ENCODE results near the gene NKX6-2.

Gene NKX6-2

DNA sequence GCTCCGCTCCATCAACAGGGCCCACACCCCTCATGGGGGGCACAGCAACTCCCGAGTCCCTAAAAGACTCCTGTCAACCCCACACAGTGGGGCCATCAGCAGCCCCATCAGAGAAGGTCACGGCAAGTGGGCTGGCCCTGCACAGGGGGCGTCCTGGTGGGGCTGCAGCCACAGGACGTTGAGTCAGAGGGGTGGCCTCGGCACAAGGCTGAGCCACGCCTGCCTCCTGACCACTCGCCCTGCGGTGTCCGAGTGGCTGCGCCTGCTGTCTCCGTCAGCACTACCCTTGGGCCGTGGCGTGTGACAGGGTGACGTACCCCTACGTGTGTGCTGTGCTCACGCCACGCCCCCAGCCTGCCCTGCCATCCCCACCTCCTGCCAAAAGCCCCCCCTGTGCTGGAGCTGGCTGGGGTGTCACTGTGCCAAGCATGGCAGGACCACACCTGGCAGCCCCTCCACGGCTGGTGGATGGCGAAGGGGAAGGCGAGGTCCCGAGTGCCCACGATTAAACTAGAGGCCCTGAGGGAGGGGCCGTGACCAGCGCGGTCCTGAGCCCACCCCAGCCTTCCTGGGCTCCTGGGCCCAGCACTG lies 26.0 kb upstream of the NKX6-2 start:
- no peak for DNase-seq
- CTCF ChIA-PET = interaction anchor here (0.6 kb wide), 1 partner anchor 1358 kb away, joined by 3 read pairs; no protein-coding TSS in a partner anchor
- 87% methylated on average over 22 of the region's 26 CpGs for WGBS (ENCODE audit: insufficient coverage)
- no peak overlapping the region for H3K27ac ChIP-seq (ENCODE audit: insufficient read depth in 1 of 2, low read depth in 1 of 2, low read length in 2 of 2, poor library complexity in 1 of 2, severe bottlenecking in 2 of 2)
- peaks cover 0 to 46% (median 7%) of the 10 kb centered on the region in 5 experiments for H3K27me3 ChIP-seq (replicated peaks in 2 of 5; ENCODE audit: control insufficient read depth in 4 of 5, insufficient read depth in 5 of 5, low read length in 4 of 5)
- H3K4me1 ChIP-seq (ENCODE audit: control extremely low read depth in 1 of 4, control insufficient read depth in 4 of 4, insufficient read depth in 4 of 4, low read length in 3 of 4) = no peaks in the 10 kb centered on the region
- H3K9me3 ChIP-seq (ENCODE audit: control extremely low read depth in 1 of 5, control insufficient read depth in 4 of 5, insufficient read depth in 2 of 5, low read depth in 1 of 5, low read length in 4 of 5) = no peaks in the 10 kb centered on the region
- no peaks in the 10 kb centered on the region for H3K36me3 ChIP-seq (ENCODE audit: control insufficient read depth in 4 of 4, insufficient read depth in 4 of 4, low read length in 3 of 4)
- no peak overlapping the region for H3K4me3 ChIP-seq (ENCODE audit: control insufficient read depth in 1 of 7, extremely low read depth in 1 of 7, insufficient read depth in 4 of 7, low read depth in 2 of 7, low read length in 6 of 7)
- POLR2A ChIA-PET = no interaction called here

DNA sequence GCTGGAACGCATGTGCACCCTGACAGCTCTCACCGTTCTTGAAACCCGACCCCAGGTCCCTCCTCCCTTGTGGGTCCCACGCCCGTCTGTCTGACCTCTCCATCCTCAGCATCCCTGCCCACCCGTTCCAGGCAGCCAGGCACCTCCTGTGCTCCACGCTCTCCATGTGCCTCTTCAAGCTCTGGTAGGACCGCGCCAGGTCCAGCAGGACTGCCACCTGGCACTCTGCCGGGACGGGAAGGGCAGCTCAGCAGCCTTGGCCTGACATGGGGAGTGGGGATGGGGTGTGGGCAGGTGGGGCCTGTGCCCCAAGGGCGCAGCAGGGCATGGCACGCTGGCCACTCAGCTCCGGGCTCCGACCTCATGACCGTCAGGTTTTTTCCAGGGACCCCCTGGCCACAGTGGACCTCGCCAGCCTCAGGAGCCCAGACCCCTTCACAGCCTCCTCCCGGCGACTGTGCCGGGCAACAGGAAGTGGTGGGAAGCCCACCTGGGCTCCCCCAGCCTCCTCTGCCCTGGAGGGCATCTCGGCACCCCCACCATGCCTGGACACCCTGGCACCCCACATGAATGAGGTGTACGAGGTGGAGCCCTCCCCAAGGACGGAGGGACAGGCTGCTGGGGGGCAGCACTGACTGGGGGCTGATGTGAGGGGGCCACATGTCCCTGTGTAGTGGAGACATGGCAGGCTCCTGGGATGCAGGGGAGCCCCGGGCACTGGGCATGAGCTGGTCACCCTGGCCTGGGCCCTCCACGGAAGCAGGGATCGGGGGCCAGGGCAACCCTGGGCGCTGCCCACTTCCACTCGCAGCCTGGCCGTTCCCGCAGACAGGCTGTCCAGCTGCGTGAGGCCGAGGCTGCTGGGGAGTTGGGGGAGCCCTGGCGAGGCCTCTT lies 25.1 kb upstream of the NKX6-2 start:
- peaks cover 0 to 44% (median 5%) of the 10 kb centered on the region in 5 experiments for H3K27me3 ChIP-seq (replicated peaks in 2 of 5; ENCODE audit: control insufficient read depth in 4 of 5, insufficient read depth in 5 of 5, low read length in 4 of 5)
- H3K36me3 ChIP-seq (ENCODE audit: control insufficient read depth in 4 of 4, insufficient read depth in 4 of 4, low read length in 3 of 4) = no peaks in the 10 kb centered on the region
- ChIA-PET POLR2A (no interaction called here), CTCF (no interaction called here)
- no peak overlapping the region for H3K27ac ChIP-seq (ENCODE audit: insufficient read depth in 1 of 2, low read depth in 1 of 2, low read length in 2 of 2, poor library complexity in 1 of 2, severe bottlenecking in 2 of 2)
- H3K9me3 ChIP-seq (ENCODE audit: control extremely low read depth in 1 of 5, control insufficient read depth in 4 of 5, insufficient read depth in 2 of 5, low read depth in 1 of 5, low read length in 4 of 5) = no peaks in the 10 kb centered on the region
- H3K4me3 ChIP-seq (ENCODE audit: control insufficient read depth in 1 of 7, extremely low read depth in 1 of 7, insufficient read depth in 4 of 7, low read depth in 2 of 7, low read length in 6 of 7) = no peak overlapping the region
- no peak for DNase-seq
- WGBS (ENCODE audit: insufficient coverage) = 83% methylated on average over 21 of the region's 33 CpGs
- H3K4me1 ChIP-seq (ENCODE audit: control extremely low read depth in 1 of 4, control insufficient read depth in 4 of 4, insufficient read depth in 4 of 4, low read length in 3 of 4) = no peaks in the 10 kb centered on the region

DNA sequence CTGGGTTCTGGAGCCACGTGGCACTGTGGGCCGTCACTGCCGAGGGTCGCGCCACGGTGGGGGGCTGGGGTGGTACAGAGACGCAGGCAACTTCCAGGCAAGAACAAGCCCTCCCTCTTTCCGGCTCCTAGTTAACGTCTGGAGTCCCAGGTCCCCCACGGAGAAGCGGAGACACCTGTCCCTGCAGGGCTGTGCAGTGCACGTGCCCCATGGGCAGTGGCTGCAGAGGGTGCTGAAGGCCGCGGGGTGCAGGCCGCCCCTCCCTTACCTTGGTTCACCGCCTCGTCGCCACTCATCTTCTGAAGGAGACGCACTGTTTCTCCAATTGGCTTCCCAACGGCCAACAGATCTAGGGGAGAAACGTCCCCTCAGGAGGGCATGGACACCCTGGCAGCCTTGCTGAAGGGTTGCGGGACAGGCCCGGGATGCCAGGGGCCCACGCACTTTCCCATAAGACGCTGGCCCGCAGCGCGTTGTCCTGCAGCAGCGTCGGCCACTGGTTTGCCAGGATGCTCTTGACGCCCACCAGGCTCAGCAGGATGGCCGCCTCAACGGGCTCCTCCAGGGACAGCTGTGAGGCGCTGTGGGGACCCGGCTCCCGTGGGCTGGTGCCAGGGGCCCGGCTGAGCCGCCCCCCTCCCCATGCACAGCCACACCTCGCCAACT lies 24.3 kb upstream of the NKX6-2 start:
- DNase-seq = no peak
- CTCF ChIA-PET = no interaction called here
- peaks cover 0 to 41% (median 6%) of the 10 kb centered on the region in 5 experiments for H3K27me3 ChIP-seq (replicated peaks in 2 of 5; ENCODE audit: control insufficient read depth in 4 of 5, insufficient read depth in 5 of 5, low read length in 4 of 5)
- POLR2A ChIA-PET = no interaction called here
- no peak overlapping the region for H3K4me3 ChIP-seq (ENCODE audit: control insufficient read depth in 1 of 7, extremely low read depth in 1 of 7, insufficient read depth in 4 of 7, low read depth in 2 of 7, low read length in 6 of 7)
- H3K36me3 ChIP-seq (ENCODE audit: control insufficient read depth in 4 of 4, insufficient read depth in 4 of 4, low read length in 3 of 4) = no peaks in the 10 kb centered on the region
- H3K4me1 ChIP-seq (ENCODE audit: control extremely low read depth in 1 of 4, control insufficient read depth in 4 of 4, insufficient read depth in 4 of 4, low read length in 3 of 4) = no peaks in the 10 kb centered on the region
- no peak overlapping the region for H3K27ac ChIP-seq (ENCODE audit: insufficient read depth in 1 of 2, low read depth in 1 of 2, low read length in 2 of 2, poor library complexity in 1 of 2, severe bottlenecking in 2 of 2)
- no peaks in the 10 kb centered on the region for H3K9me3 ChIP-seq (ENCODE audit: control extremely low read depth in 1 of 5, control insufficient read depth in 4 of 5, insufficient read depth in 2 of 5, low read depth in 1 of 5, low read length in 4 of 5)
- WGBS (ENCODE audit: insufficient coverage) = 88% methylated on average over 34 of the region's 39 CpGs

DNA sequence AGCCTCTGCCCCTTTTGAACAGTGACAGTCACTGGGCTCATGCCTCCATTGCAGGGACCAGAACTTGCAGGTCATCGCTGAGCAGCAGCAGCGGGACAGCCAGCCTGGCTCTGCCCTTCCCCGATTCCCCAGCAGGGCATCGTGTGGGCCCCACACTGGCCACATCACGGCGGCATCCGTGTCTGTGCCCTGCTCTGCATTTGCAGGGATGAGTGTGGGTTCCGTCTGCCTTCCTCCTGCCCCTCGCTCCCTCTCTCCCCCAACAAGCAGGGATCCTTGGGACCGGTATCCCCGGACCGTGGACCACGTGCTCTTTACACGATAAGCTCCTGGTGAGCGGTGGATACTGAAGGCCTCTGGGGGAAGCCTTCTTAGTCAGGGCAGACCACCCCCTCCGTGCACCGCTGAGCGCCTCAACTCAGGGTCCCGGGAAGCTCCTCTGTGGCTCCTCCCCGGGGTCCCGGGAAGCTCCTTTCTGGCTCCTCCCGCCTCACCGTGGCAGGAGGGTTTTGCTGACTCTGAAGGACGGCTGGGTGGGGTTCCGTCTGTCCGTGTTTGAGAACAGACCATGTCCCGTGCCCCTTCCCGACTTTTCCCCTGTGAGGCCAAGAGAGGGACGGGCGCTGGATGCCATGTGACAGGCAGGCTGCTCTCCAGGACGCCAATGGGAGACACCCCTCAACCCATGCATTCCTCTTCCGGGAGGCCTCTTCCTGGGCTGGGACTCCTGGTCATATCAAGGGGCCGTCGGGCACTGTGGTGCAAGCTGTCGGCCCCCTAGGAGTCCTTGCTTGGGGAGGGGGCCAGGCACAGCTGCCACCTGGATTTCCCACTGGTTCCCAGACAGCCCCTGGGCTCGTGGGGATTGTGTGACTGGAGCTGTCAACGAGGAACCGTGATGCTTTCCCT lies 23.5 kb upstream of the NKX6-2 start:
- Histone ChIP-seq H3K4me1 (ENCODE audit: control extremely low read depth in 1 of 4, control insufficient read depth in 4 of 4, insufficient read depth in 4 of 4, low read length in 3 of 4) (no peaks in the 10 kb centered on the region), H3K27me3 (replicated peaks in 2 of 5; ENCODE audit: control insufficient read depth in 4 of 5, insufficient read depth in 5 of 5, low read length in 4 of 5) (peaks cover 0 to 35% (median 5%) of the 10 kb centered on the region in 5 experiments), H3K4me3 (ENCODE audit: control insufficient read depth in 1 of 7, extremely low read depth in 1 of 7, insufficient read depth in 4 of 7, low read depth in 2 of 7, low read length in 6 of 7) (no peak overlapping the region), H3K36me3 (ENCODE audit: control insufficient read depth in 4 of 4, insufficient read depth in 4 of 4, low read length in 3 of 4) (no peaks in the 10 kb centered on the region), H3K9me3 (ENCODE audit: control extremely low read depth in 1 of 5, control insufficient read depth in 4 of 5, insufficient read depth in 2 of 5, low read depth in 1 of 5, low read length in 4 of 5) (no peaks in the 10 kb centered on the region), H3K27ac (ENCODE audit: insufficient read depth in 1 of 2, low read depth in 1 of 2, low read length in 2 of 2, poor library complexity in 1 of 2, severe bottlenecking in 2 of 2) (no peak overlapping the region)
- CTCF ChIA-PET = no interaction called here
- 88% methylated on average over 28 of the region's 38 CpGs for WGBS (ENCODE audit: insufficient coverage)
- POLR2A ChIA-PET = no interaction called here
- no peak for DNase-seq

DNA sequence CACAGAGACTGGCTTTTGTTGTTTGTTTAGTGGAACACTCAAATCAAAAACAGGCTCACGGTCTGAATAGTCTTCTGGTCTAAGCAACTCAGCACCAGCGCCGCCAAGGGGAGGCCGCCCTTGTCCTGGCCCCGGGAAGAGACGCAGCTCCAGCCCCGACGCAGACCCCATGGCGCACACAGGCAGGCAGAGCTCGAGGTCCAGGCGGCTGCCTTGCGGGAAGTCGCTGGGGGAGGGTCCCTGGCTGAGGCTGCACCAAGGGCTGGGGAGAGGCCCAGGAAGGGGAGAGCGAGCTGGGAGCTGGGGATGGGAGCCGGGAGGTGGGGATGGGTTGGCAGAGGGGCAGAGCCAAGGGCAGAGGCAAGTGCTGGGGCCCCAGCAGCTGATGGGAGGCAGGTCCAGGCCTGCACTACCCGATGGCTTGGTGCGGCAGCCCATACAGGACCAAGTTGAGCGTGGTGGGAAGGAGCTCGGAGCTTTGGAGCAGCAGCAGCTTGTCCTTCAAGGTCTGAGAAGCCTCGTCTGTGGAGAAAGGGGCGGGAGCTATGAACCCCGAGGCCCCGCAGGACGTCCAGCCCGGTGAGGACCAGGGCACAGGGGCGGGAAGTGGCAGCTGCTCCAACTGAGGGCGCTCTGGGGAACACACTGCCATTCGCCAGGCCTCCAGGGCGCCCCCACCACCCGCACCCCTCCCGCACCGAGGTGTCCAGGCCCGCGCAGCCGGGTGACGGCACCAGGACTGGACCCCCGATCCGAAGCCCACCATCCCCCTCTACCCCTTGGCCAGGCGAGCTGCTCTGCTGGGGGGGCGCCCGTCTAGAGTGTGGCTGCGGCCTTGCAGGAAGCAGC lies 22.7 kb upstream of the NKX6-2 start:
- POLR2A ChIA-PET = no interaction called here
- no peaks in the 10 kb centered on the region for H3K9me3 ChIP-seq (ENCODE audit: control extremely low read depth in 1 of 5, control insufficient read depth in 4 of 5, insufficient read depth in 2 of 5, low read depth in 1 of 5, low read length in 4 of 5)
- H3K4me3 ChIP-seq (ENCODE audit: control insufficient read depth in 1 of 7, extremely low read depth in 1 of 7, insufficient read depth in 4 of 7, low read depth in 2 of 7, low read length in 6 of 7) = no peak overlapping the region
- no peaks in the 10 kb centered on the region for H3K36me3 ChIP-seq (ENCODE audit: control insufficient read depth in 4 of 4, insufficient read depth in 4 of 4, low read length in 3 of 4)
- 72% methylated on average over 33 of the region's 42 CpGs for WGBS (ENCODE audit: insufficient coverage)
- no peak for DNase-seq
- CTCF ChIA-PET = no interaction called here
- no peaks in the 10 kb centered on the region for H3K4me1 ChIP-seq (ENCODE audit: control extremely low read depth in 1 of 4, control insufficient read depth in 4 of 4, insufficient read depth in 4 of 4, low read length in 3 of 4)
- H3K27me3 ChIP-seq (replicated peaks in 2 of 5; ENCODE audit: control insufficient read depth in 4 of 5, insufficient read depth in 5 of 5, low read length in 4 of 5) = peaks cover 0 to 34% (median 5%) of the 10 kb centered on the region in 5 experiments
- H3K27ac ChIP-seq (ENCODE audit: insufficient read depth in 1 of 2, low read depth in 1 of 2, low read length in 2 of 2, poor library complexity in 1 of 2, severe bottlenecking in 2 of 2) = no peak overlapping the region

DNA sequence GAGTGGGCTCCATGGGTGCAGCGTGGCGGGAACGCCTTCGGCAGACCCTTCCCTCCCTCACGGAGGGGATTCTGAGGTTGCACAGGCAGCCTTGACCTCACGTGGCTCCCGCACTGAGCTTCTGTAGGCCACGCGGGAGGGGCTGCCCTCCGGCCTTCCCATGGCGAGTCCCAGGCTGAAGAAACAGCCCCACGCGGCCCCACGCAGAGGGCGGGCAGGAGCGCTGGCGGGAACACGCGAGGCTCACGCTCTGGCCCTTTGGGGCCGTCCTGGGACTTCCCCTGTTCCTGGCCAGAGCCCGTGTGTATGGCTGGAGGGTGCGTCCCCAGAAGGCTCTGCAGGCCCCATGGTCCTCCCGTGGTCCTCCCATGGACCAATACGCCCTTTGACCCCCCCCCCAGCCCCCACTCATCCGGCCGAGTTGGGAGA lies 21.7 kb upstream of the NKX6-2 start:
- H3K4me1 ChIP-seq (ENCODE audit: control extremely low read depth in 1 of 4, control insufficient read depth in 4 of 4, insufficient read depth in 4 of 4, low read length in 3 of 4) = no peaks in the 10 kb centered on the region
- no peak overlapping the region for H3K4me3 ChIP-seq (ENCODE audit: control insufficient read depth in 1 of 7, extremely low read depth in 1 of 7, insufficient read depth in 4 of 7, low read depth in 2 of 7, low read length in 6 of 7)
- no peaks in the 10 kb centered on the region for H3K36me3 ChIP-seq (ENCODE audit: control insufficient read depth in 4 of 4, insufficient read depth in 4 of 4, low read length in 3 of 4)
- DNase-seq = no peak
- no peak overlapping the region for H3K27ac ChIP-seq (ENCODE audit: insufficient read depth in 1 of 2, low read depth in 1 of 2, low read length in 2 of 2, poor library complexity in 1 of 2, severe bottlenecking in 2 of 2)
- ChIA-PET POLR2A (no interaction called here), CTCF (no interaction called here)
- peaks cover 0 to 34% (median 5%) of the 10 kb centered on the region in 5 experiments for H3K27me3 ChIP-seq (replicated peaks in 2 of 5; ENCODE audit: control insufficient read depth in 4 of 5, insufficient read depth in 5 of 5, low read length in 4 of 5)
- 97% methylated on average over 25 of the region's 27 CpGs for WGBS (ENCODE audit: insufficient coverage)
- H3K9me3 ChIP-seq (ENCODE audit: control extremely low read depth in 1 of 5, control insufficient read depth in 4 of 5, insufficient read depth in 2 of 5, low read depth in 1 of 5, low read length in 4 of 5) = no peaks in the 10 kb centered on the region
